Mammary epithelial cell (primary cell): ENCODE measurements around the gene CAPS.

Experiments used
- EZH2 ChIP-seq: IDR thresholded peaks from 2 replicates; pipeline ENCODE4 v1.6.1; 2012; ENCODE audit warnings: low read length, inconsistent platforms, borderline replicate concordance
- TF ChIP-seq, protein P1 (sequence below), 2 donors: IDR thresholded peaks in 1 of 2; conservative IDR thresholded peaks in 1 of 2; 2 replicates each; pipeline ENCODE4 v1.5.1; 2011 to 2012; ENCODE audit warnings: inconsistent platforms in 2 of 2, low read length in 2 of 2, mild to moderate bottlenecking in 2 of 2, control low read depth in 1 of 2, low read depth in 1 of 2; ENCODE audit not compliant: insufficient read depth in 1 of 2; ENCODE audit errors: extremely low read depth in 1 of 2

DNA sequence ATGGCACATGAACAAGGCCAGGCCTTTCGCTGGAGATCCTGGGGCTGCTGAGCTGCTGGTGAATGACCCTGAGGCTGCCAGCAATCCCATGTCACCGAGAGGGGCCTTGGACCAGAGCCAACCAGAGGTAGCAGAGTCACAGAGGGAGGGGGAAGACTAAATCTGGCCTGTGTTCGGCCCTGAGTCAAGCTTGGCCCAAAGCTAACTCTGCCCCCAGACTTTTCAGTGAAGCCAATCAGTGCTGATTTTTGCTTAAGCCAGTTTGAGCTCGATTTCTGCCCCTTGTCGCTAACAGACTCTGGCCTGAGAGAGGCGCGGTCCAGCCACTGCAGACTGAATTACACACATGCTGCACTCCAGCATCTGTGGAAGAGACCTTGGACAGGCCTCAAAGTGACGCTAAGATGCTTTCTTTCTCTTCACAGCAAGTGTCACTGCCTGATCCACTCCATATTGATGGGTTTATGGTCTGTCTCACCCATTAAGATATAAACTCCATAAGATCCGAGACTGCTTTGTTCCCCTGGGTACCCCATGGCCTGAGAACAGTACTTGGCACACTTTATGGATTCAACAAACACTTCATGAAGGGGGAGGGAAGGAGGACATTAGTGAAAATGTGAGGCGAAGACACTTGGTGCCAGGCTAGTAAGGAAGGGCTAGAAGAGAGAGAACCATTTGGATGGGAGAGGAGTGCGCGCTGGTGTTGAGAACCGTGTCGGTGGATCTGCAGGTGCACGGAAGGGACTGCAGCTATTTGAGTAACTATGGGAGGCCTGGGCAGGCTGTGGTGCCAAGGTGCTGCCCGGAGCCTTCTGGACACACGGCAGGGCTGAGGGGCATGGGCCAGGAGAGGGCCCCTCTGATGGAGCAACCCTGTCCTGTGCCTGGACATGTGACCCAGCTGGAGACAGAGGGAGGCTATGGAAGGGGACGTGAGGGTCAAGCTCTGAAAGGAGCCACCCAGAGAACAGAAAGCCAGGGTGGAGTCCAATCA, 46.2 kb downstream of the CAPS start:
- TF ChIP-seq, protein P1, sequence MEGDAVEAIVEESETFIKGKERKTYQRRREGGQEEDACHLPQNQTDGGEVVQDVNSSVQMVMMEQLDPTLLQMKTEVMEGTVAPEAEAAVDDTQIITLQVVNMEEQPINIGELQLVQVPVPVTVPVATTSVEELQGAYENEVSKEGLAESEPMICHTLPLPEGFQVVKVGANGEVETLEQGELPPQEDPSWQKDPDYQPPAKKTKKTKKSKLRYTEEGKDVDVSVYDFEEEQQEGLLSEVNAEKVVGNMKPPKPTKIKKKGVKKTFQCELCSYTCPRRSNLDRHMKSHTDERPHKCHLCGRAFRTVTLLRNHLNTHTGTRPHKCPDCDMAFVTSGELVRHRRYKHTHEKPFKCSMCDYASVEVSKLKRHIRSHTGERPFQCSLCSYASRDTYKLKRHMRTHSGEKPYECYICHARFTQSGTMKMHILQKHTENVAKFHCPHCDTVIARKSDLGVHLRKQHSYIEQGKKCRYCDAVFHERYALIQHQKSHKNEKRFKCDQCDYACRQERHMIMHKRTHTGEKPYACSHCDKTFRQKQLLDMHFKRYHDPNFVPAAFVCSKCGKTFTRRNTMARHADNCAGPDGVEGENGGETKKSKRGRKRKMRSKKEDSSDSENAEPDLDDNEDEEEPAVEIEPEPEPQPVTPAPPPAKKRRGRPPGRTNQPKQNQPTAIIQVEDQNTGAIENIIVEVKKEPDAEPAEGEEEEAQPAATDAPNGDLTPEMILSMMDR (conservative IDR thresholded peaks at IDR 0.05 in 1 of 2, IDR thresholded peaks at IDR 0.05 in 1 of 2; ENCODE audit: extremely low read depth in 1 of 2, insufficient read depth in 1 of 2, low read depth in 1 of 2, low read length in 2 of 2): no peak
- TF ChIP-seq EZH2: no peak
